A549 (cell line): ENCODE measurements around the gene CALN1.

ENCODE experiments used
- PHF8 ChIP-seq: fragments of 200-600 bp; sonication (generic); IDR thresholded peaks from 2 replicates; pipeline ENCODE4 v1.6.1; 2016; ENCODE audit warnings: low read depth, mild to moderate bottlenecking, antibody characterized with exemption, moderate library complexity, borderline replicate concordance
- RAD21 ChIP-seq, 2 experiments: fragments of >200 bp in 1 of 2; sonication (Bioruptor Twin) in 1 of 2; formaldehyde crosslinking in 1 of 2; IDR thresholded peaks in 1 of 2; conservative IDR thresholded peaks in 1 of 2; 2 replicates in 1 of 2; 3 replicates in 1 of 2; pipeline ENCODE4 v1.6.1; 2012 to 2018; ENCODE audit warnings: inconsistent platforms in 1 of 2

- no peak for TF ChIP-seq PHF8
- no peak for TF ChIP-seq RAD21 (conservative IDR thresholded peaks at IDR 0.05 in 1 of 2, IDR thresholded peaks at IDR 0.05 in 1 of 2)
These were observed 449.5 kb downstream of the CALN1 start for GRCh38 chr7:71962636-71963035.
